ENCODE measurements around the gene CARD11.

The CARD11 gene

GRCh38 chr7:2999078-2999500, 44.6 kb downstream of the CARD11 start:
- DNase-seq (ENCODE audit: low read depth): no peak
- no peak for TF ChIP-seq CTCF (conservative IDR thresholded peaks at IDR 0.05; ENCODE audit: low read depth, low read length)
- H3K4me3 ChIP-seq (ENCODE audit: low read length): no peak overlapping the region

DNA sequence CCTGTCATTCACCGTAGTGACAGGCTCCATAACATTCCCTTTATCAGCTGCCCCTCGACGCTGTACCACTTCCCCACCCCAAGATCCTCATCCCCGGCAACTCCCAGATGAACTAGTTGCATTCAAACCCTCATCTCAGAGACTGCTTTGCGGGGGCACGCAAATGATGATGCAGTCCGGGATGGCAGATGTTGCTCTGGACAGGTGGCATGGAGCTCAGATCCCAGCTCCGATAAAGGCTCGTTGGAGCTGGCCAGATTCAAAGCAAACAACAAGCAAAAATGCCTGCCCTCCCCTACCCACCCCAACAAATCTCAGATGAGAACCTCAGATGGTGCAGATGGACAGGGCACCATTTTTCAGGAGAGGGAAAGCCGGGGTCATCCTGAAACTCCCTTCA, 46.7 kb downstream of the CARD11 start:
- TF ChIP-seq CTCF (conservative IDR thresholded peaks at IDR 0.05; ENCODE audit: low read depth, low read length): no peak
- DNase-seq (ENCODE audit: low read depth): no peak
- H3K4me3 ChIP-seq (ENCODE audit: low read length): no peak overlapping the region

GRCh38 chr7:2996141-2996540, 47.5 kb downstream of the CARD11 start:
- no peak for DNase-seq (ENCODE audit: low read depth)
- no peak overlapping the region for H3K4me3 ChIP-seq (ENCODE audit: low read length)
- TF ChIP-seq CTCF (conservative IDR thresholded peaks at IDR 0.05; ENCODE audit: low read depth, low read length): no peak

- H3K4me3 ChIP-seq (ENCODE audit: low read length): no peak overlapping the region
- no peak for TF ChIP-seq CTCF (conservative IDR thresholded peaks at IDR 0.05; ENCODE audit: low read depth, low read length)
- no peak for DNase-seq (ENCODE audit: low read depth)
Observed at GRCh38 chr7:2993868-2994267, 49.8 kb downstream of the CARD11 start.

DNA sequence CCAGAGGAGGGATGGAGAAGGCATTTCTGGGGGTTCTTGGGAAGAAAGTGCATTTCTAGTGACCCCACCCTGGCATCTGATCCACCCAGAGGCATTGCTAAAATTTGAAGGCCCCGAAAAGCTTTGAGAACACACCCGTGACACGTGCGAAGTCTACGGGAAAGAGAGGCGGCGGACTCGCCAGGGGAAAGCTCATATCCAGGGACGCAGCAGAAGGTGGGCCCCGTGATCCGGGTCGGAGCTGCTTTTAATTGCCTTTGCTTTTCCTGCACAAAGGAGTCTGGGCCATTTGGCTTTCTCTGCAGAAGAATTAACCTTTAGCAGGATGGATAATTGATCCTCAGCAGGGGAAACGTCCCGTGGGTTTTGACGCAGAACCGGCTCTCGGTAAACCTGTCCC, 50.3 kb downstream of the CARD11 start:
- H3K4me3 ChIP-seq (ENCODE audit: low read length): no peak overlapping the region
- no peak for DNase-seq (ENCODE audit: low read depth)
- TF ChIP-seq CTCF (conservative IDR thresholded peaks at IDR 0.05; ENCODE audit: low read depth, low read length): no peak

DNA sequence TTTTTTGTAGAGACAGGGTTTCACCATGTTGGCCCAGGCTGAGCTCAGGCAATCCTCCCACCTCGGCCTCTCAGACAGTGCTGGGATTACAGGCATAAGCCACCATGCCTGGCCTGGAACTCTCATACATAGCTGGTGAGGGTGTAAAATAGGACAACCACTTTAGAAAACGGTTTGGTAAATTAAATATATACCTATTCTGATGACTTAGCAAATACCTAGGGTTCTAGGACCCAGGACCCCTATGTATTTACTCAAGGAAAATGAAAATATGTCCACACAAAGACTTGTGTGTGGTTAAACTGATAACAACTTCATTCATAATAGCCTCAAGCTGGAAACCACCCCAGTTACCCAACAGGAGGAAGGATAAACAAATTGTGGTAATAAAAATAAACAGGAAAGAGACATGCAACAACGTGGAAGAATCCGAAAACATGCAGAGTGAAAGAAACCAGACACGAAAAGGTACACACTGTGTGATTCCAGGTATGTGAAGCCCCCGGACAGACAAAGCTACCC, 52.7 kb downstream of the CARD11 start:
- no peak overlapping the region for H3K4me3 ChIP-seq (ENCODE audit: low read length)
- DNase-seq (ENCODE audit: low read depth): no peak
- no peak for TF ChIP-seq CTCF (conservative IDR thresholded peaks at IDR 0.05; ENCODE audit: low read depth, low read length)

GRCh38 chr7:2986561-2986960, 57.1 kb downstream of the CARD11 start:
- no peak for DNase-seq (ENCODE audit: low read depth)
- TF ChIP-seq CTCF (conservative IDR thresholded peaks at IDR 0.05; ENCODE audit: low read depth, low read length): no peak

More at GRCh38 chr7:2986561-2986960, 57.1 kb downstream of the CARD11 start:
- H3K4me3 ChIP-seq (ENCODE audit: low read length): no peak overlapping the region
